GM12878 (cell line): Measurements from ENCODE around the gene BEAN1. TPM values are rescaled to one million over a fixed set of nuclear protein-coding genes. Genes with fewer than 3 reads are reported as not detected.

Experiments
- ATAC-seq: fragments of 200-7000 bp; cut with Tn5 transposase; 3 replicates; pipeline ENCODE4 v1.9.1; 2020; ENCODE audit warnings: mild to moderate bottlenecking, moderate library complexity
- BruUV-seq: library from RNA; stranded (reverse); fragments of 400-500 nt; replicated peaks from 2 replicates; lab custom pipeline; 2021; lab: Mats Ljungman, UMichigan
- CTCF ChIA-PET: fragments of 300-600 bp; sonication (Branson Sonifier 250); formaldehyde crosslinking; extraction: SDS; loops from one replicate; lab custom pipeline; 2021; ENCODE audit warnings: inconsistent platforms; lab: Yijun Ruan, JAX
- POLR2A ChIA-PET: fragments of 350-600 bp; formaldehyde crosslinking; extraction: SDS; loops from one replicate; lab custom pipeline; 2021; ENCODE audit warnings: inconsistent platforms; lab: Charles Lee
- RAD21 ChIA-PET: fragments of 300-600 bp; sonication (Branson Sonifier 250); formaldehyde crosslinking; loops from one replicate; lab custom pipeline; 2023; ENCODE audit warnings: antibody characterized with exemption; ENCODE audit not compliant: unreplicated experiment; lab: Charles Lee
- SMC1A ChIA-PET: fragments of 300-600 bp; sonication (Branson Sonifier 250); formaldehyde crosslinking; loops from one replicate; lab custom pipeline; 2023; ENCODE audit not compliant: unreplicated experiment, uncharacterized antibody; lab: Charles Lee
- DNase-seq: peaks from one replicate; pipeline ENCODE4 v3.0.0-alpha.2; 2011; ENCODE audit warnings: low read depth, low spot score
- FAIRE-seq: peaks from 3 replicates; lab custom pipeline; 2011; peaks lifted over from hg19 to GRCh38; lab: Jason Lieb, UNC
- H2AFZ ChIP-seq: 2 replicates; pipeline ENCODE4 v1.6.0; 2011; ENCODE audit warnings: low read depth, low read length, control low read depth; ENCODE audit not compliant: control insufficient read depth
- H3K27ac ChIP-seq: 2 replicates; pipeline ENCODE4 v1.5.1; 2011; ENCODE audit warnings: control low read depth; ENCODE audit not compliant: control insufficient read depth, insufficient read depth
- H3K27me3 ChIP-seq, 2 experiments: replicated peaks in 1 of 2; 2 replicates each; pipeline versions ENCODE4 v1.6.0 to v1.6.1; 2011; ENCODE audit warnings: low read length in 1 of 2; ENCODE audit not compliant: control insufficient read depth in 2 of 2, insufficient read depth in 2 of 2
- H3K36me3 ChIP-seq, 2 experiments: 2 replicates each; pipeline ENCODE4 v1.5.1; 2011; ENCODE audit warnings: low read length in 1 of 2; ENCODE audit not compliant: control insufficient read depth in 2 of 2, insufficient read depth in 2 of 2
- H3K4me1 ChIP-seq: 2 replicates; pipeline ENCODE4 v1.6.1; 2011; ENCODE audit warnings: mild to moderate bottlenecking, low read length, moderate library complexity, mixed read lengths; ENCODE audit not compliant: control insufficient read depth, insufficient read depth
- H3K4me2 ChIP-seq: 2 replicates; pipeline ENCODE4 v1.6.0; 2011; ENCODE audit warnings: control low read depth; ENCODE audit not compliant: control insufficient read depth, insufficient read depth
- H3K4me3 ChIP-seq: fragments of 200-600 bp; sonication (generic); 2 replicates; pipeline ENCODE4 v1.5.1; 2016
- H3K79me2 ChIP-seq: 2 replicates; pipeline ENCODE4 v1.6.0; 2011; ENCODE audit warnings: low read length; ENCODE audit not compliant: control insufficient read depth, insufficient read depth
- H3K9ac ChIP-seq: 2 replicates; pipeline ENCODE4 v1.8.0; 2011; ENCODE audit warnings: low read length, control low read depth, mixed read lengths; ENCODE audit not compliant: control insufficient read depth, insufficient read depth
- H3K9me3 ChIP-seq: replicated peaks from 3 replicates; pipeline ENCODE4 v1.5.1; 2011; ENCODE audit warnings: mild to moderate bottlenecking, low read length; ENCODE audit not compliant: control insufficient read depth, insufficient read depth
- H4K20me1 ChIP-seq: 2 replicates; pipeline ENCODE4 v1.6.0; 2011; ENCODE audit not compliant: control insufficient read depth, insufficient read depth
- CBFB ChIP-seq: IDR thresholded peaks from 2 replicates; pipeline ENCODE4 v1.6.1; 2016; ENCODE audit warnings: antibody characterized with exemption, low read depth
- HCFC1 ChIP-seq: fragments of 150-350 bp; IDR thresholded peaks from 2 replicates; pipeline ENCODE4 v1.6.1; 2014; ENCODE audit warnings: low read length
- HSF1 ChIP-seq: fragments of 150-350 bp; IDR thresholded peaks from 2 replicates; pipeline ENCODE4 v1.6.1; 2014; ENCODE audit warnings: mild to moderate bottlenecking, low read depth, low read length
- TAF1 ChIP-seq: IDR thresholded peaks from 2 replicates; pipeline ENCODE4 v1.6.1; 2011; ENCODE audit warnings: mild to moderate bottlenecking, low read depth, low read length, borderline replicate concordance
- WGBS: methylation state at CpG from one replicate; pipeline ENCODE4 v1.1.6; 2016; ENCODE audit warnings: low lambda C conversion rate; ENCODE audit not compliant: insufficient replicate concordance, insufficient coverage; ENCODE audit errors: missing lambda C conversion rate; 5-methylcytosine and 5-hydroxymethylcytosine counted together
- in situ Hi-C: fragments of 300-500 bp; cut with MboI; formaldehyde crosslinking; loops from 9 replicates; pipeline ENCODE4 v1.14.3; 2018; ENCODE audit warnings: mixed read lengths
- intact Hi-C: fragments of 100-400 bp; cut with micrococcal nuclease; formaldehyde crosslinking; loops from one replicate; pipeline ENCODE4 v1.14.2; 2022; ENCODE audit not compliant: unreplicated experiment
- polyA plus RNA-seq, 11 experiments: library from polyadenylated mRNA; depleted of rRNA in 4 of 11; unstranded in 6 of 11; stranded (reverse) in 5 of 11; fragments of >200 nt; fragmentation: Nextera tagmentation in 4 of 11; fragmentation: Illumina TruSeq in 1 of 11; extraction: Ambion mirVana in 4 of 11; extraction: Trizol in 1 of 11; gene quantifications; 1 replicate in 1 of 11; 2 replicates in 10 of 11; pipeline versions ENCODE4 v1.2.1 to v1.2.3, GENCODE V29; 2011 to 2016; ENCODE audit warnings: inconsistent platforms in 2 of 11, missing spikeins in 2 of 11, low read depth in 1 of 11
- total RNA-seq, 4 experiments: library from RNA; depleted of rRNA in 3 of 4; stranded (reverse); fragments of >200 nt in 3 of 4; fragmentation: Illumina TruSeq in 1 of 4; extraction: Trizol in 1 of 4; gene quantifications; 2 replicates each; pipeline versions ENCODE4 v1.2.1 to v1.2.3, GENCODE V29; 2013 to 2021
- TF ChIP-seq, protein P1 (sequence below): IDR thresholded peaks from 2 replicates; pipeline ENCODE4 v1.6.1; 2012; ENCODE audit warnings: low read length, inconsistent platforms

BEAN1 gene
- total and polyA plus RNA-seq, 10 of the 15 experiments (the other 5 are each of a cell fraction or from before 2014, with no cell fraction given): not detected

GRCh38 chr16:66503030-66503429 is 75.9 kb downstream of the BEAN1 start:
- POLR2A ChIA-PET: no interaction called here
- H3K9ac ChIP-seq: no peak overlapping the region

More at GRCh38 chr16:66503030-66503429, 75.9 kb downstream of the BEAN1 start:
- no peaks in the 10 kb centered on the region for H3K27me3 ChIP-seq
- no TSS peak for BruUV-seq
- in situ Hi-C loops (no loop called here), intact Hi-C loops (no loop called here)
- no peak for FAIRE-seq
- no peaks in the 10 kb centered on the region for H3K36me3 ChIP-seq
- SMC1A ChIA-PET: no interaction called here
- CTCF ChIA-PET: interaction anchor here (1.8 kb wide), 1 partner anchor 20 kb away, joined by 5 read pairs; no protein-coding TSS in a partner anchor
- no peaks in the 10 kb centered on the region for H3K4me1 ChIP-seq
- no peaks in the 10 kb centered on the region for H3K9me3 ChIP-seq
- H3K4me2 ChIP-seq: no peak overlapping the region
- 50% methylated on average over 2 of the region's 2 CpGs for WGBS
- DNase-seq: no peak
- ATAC-seq: no peak
- no peaks in the 10 kb centered on the region for H4K20me1 ChIP-seq
- H3K79me2 ChIP-seq: no peaks in the 10 kb centered on the region
- TF ChIP-seq HCFC1: no peak
- no peak for TF ChIP-seq CBFB
- TF ChIP-seq, protein P1, sequence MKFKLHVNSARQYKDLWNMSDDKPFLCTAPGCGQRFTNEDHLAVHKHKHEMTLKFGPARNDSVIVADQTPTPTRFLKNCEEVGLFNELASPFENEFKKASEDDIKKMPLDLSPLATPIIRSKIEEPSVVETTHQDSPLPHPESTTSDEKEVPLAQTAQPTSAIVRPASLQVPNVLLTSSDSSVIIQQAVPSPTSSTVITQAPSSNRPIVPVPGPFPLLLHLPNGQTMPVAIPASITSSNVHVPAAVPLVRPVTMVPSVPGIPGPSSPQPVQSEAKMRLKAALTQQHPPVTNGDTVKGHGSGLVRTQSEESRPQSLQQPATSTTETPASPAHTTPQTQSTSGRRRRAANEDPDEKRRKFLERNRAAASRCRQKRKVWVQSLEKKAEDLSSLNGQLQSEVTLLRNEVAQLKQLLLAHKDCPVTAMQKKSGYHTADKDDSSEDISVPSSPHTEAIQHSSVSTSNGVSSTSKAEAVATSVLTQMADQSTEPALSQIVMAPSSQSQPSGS: no peak
- no peak for TF ChIP-seq TAF1
- TF ChIP-seq HSF1: no peak
- no peak overlapping the region for H3K27ac ChIP-seq
- no peak overlapping the region for H2AFZ ChIP-seq
- RAD21 ChIA-PET: no interaction called here
- no peak overlapping the region for H3K4me3 ChIP-seq
